ENCODE results near the gene GALNT2.
A peak's percentile ranks its signal among the peaks of the same experiment; 100 is the strongest.

The GALNT2 gene

GRCh38 chr1:230149751-230150584, 82.9 kb downstream of the GALNT2 start:
- peak in 1 of 2 donors; percentile 38 for DNase-seq

DNA sequence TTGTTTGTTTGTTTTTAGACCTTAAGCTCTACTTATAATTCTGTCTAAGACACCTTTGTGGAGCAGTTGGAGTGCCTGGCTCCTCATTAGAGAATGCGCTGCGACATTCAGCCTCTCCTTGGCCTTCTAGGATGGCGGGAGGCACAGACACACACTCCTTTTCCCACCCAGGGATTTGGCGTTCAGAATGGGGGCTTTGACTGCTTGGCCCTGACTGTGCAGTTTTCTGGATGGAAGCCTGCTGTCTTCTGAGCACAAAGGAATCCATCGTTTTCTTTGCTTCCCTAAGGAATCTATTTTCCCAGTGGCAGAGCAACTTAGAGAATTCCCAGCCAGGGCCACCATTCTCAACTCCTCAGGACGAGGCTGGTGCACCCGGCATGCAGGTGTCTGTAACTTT, 83.6 kb downstream of the GALNT2 start:
- no peak for DNase-seq

GRCh38 chr1:230151924-230152468, 85.0 kb downstream of the GALNT2 start:
- no peak for DNase-seq

DNA sequence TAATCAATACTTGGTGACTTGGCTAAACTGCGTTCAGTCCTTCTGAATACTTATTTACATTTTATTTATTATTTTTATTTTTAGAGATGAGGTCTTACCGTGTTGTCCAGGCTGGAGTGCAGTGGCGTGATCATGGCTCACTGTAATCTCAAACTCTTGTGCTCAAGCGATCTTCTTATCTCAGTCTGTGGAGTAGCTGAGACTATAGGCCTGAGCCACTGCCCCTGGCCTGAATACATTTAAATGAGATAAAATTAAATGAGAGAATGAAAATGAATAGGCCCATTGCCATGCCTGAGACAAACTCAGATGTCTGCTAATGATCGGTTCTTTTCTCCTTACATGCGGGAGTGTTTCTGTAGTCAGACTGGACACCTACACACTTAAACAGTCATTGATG, 86.0 kb downstream of the GALNT2 start:
- DNase-seq = no peak

DNA sequence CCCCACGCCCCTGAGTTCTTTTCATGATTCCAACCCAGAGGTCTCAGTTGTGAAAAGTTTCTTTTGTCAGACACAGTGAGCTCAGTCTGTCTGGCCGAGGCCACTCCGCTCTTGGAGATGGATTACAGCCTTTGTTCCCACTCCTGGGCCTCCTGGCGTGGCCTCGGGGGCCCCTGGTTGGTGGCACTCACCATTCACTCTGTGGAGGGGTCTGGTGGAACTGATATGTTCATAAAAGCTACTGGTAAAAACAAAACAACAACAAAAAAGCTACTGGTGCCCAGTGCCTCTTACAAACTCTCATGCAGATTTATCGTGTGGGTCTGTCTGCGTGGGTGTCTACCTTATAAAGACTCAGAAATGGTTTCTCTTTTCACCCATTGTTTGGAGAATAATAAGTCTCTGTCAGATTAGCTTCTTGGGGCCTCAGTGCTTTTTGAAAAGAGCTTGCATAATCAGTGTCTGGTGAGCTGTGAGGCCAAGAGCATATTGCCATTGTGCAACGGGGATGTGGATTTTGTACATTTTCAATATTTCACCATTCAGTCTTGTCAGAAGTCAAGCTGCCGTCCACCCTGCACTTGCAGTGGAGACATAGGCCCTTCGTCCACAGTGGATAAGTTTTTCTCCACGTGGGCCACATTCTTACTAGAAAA, 86.7 kb downstream of the GALNT2 start:
- DNase-seq = peak in 1 of 2 donors; percentile 48

DNA sequence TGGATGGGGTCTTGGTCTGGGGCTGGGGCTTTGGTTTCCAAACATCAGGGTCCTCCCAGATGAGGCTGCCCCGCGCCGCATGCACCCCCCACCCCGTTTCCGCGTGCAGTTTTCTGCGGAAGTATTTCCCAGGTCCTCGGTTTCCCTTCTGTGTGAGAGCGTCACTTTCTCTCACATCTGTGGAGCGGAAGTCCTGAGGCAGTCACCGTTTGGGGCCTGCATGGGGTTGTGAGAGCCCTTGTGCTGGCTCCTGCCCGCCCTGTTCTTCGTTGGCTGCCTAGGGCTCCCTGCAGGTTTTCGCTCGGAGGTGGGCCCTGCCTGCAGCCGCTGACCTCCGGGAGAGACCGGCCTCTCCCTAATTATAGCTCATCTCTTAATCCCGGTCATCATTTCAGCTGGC, 88.0 kb downstream of the GALNT2 start:
- no peak for DNase-seq

DNA sequence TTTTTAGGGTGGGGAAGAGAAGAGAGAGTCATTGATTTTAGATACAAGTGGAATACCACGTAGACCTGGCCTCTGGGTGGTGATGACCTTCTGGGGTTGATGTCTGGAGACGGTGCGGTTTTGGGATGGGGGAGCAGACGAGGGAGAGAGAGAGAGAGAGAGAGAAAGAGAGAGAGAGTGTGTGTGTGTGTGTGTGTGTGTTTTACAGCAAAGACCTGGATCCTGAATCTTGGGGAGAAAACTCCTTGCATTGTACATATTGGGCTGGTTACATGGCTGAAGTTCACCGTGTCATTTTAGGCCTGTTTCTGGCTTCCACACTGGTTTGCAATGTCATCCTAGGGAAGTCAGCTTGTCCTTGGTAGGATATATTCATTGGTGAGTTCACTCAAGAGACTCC, 89.0 kb downstream of the GALNT2 start:
- DNase-seq = no peak

DNA sequence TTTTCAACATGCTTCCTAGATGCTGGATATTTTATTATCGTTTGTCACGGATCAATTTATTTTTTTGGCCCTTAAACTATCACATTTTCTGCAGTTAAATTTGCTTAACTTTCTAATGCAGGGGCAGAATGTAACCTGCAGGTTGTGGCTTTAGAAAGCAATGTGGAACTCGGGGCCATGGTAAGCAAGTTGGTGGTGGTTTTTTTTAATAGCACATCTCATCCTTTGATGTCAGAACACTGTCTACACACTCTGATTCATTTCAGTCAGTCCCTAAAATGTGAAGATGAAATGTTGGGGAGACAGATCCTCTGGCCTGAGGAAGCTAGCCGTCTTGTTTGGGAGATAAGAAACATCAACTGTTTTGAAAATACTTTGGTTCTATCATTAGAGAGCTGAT, 89.5 kb downstream of the GALNT2 start:
- DNase-seq = no peak

DNA sequence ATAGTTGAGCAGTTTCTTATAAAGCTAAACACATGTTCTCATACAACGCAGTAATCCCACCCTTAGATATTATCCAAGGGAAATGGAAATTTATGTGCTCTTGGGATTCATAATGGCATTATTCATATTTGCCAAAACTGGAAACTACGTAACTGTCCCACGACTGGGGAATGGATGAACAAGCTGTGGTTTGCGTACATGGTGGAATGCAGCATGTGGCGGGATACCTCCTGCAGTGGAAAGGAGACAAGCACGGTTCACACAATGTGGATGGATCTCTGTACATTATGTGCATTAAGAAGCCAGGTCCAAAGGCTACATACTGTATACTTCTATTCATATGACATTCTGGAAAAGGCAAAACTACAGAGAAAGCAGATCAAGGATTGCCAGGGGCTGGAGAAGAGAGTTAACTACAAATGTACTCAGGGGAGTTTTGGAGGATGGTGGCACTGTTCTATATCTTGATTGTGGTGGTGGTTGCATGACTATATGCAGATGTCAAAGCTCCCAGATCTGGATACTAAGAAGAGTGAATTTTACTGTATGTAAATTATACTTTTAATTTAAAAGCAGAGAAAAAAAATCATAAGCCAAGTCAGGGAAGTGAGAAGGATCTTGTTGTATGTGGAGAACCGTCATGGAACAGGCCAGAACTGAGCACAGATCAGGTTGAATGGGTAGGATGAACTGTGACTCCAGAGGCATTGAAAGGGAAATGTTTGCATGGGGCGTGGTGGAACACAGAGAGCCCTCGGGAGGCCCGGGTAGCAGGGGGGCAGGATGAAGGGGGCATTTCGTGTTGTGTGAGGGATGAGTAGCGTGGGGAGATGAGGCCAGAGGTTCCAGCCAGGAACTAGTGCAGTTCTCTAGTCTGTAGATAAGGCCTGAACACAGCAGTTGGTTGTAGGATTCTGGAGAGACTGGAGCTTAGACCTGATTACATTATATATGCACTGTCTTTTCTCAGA, 90.7 kb downstream of the GALNT2 start:
- DNase-seq = no peak

DNA sequence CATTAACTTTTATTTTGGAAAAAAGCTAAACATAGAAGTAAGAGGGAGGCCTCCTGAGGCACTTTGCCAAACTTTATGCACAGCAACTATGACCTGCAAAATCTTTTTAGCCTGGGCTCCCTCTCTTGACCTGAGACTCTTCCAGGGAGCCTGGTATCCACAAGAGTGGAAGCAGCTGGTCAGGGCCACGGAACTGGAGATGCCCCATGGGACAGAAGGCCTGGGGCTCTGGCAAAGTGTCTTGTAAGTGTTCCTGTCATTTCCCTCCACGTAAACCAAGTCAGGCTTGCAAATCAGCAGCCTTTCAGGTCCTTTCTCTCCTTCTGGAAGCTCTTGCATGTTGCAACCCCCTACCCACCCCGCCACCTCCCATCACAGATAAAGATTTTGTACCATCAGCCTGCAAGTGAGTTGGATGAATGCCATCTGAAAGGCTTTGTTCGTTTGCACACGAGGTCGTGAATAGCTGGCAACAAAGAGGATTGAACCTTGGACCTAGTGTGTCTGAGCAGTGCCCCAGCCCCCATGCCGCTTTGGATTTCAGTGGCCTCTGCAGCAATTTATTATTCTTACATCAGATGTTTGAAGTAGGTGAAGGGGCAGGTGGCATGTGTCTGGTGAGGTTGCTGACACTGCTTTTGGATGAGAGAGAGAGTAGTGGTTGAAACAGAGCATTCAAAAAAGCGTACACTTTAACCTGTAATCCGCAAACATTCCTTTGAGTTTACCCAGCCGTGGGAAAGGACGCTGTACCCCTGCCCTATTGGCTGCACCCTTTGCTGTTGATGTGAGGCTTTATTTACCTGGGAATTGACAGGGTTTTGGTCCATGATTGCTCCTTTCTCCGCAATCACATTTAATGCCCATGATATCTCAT, 91.6 kb downstream of the GALNT2 start:
- no peak for DNase-seq

DNA sequence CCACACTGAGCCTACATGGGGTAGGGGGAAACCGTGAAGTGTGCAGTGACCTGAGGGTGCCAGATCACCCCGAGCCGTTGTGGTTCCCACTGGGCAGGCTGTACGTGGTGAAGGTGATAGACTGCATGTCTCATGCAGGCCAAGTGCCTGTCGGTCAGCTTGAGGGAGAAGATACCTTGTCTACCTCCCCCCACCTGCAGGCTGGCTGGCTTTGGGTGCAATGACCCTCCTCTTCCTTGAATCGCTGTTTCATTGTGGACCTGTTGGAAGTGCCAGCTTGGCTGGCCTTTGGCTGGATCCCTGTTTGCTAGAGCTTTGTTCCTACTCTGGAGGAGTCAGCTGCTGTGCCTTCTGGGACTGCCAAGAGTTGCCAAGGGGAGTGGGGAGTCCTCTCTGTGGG, 92.5 kb downstream of the GALNT2 start:
- DNase-seq = no peak

- no peak for DNase-seq
These were observed 94.1 kb downstream of the GALNT2 start for GRCh38 chr1:230160957-230161771.

DNA sequence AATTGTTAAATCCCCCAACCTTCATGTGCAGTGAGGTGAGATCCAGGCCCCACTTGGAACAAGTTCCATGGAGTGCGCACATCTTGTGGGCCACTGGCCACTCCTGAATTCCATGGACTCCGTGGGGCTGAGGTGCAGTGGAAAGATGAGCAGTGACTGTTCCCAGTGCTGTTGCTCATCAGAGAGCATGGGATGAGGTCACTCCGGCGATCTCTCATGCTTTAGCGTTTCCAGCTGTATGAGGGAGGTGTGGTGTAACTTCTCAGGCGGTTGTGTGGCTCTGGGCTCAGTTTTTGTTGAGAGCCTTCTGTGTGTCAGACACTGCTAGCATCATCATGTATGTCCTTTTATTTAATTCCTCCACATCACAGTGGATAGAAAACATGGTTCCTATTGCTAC, 96.2 kb downstream of the GALNT2 start:
- DNase-seq = no peak

GRCh38 chr1:230163719-230164118, 96.7 kb downstream of the GALNT2 start:
- DNase-seq = no peak

- DNase-seq = no peak
These were observed 98.5 kb downstream of the GALNT2 start for GRCh38 chr1:230165536-230165935.

DNA sequence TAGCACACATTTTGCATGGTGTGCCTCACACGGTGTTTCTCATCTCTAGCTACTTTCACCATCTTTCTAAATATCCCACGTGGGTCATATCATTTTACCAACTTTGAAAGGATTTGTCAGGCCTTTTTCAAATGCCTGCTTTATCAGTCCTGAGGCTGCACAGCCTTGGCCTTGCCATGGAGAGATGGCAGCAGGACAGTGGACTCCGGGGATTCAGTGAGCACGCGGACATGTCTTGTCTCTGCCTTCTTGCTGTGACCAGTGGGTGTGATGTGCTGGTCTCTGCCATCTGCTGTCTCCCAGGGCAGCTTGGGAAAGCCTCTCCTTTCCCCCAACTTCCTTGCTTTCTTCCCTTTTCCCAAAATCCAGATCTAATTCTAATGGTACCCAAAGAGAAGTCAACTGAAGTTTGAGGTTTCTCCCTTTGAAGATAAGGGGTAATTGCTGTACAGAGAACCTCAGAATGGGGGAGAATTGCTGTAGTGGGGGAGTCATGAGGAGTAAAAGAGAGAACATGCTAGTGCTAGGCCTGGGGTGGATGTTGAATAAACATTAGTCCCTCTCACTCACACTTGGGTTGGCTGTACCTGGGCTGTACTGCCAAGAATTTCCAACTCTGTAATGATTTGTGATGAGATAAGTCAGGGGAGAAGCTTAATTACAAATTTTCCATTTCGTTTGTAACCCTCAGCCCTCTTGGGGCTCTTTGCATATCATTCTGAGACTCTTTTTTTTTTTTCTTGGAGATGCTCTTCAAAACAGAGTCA, 99.5 kb downstream of the GALNT2 start:
- no peak for DNase-seq

GRCh38 chr1:230167419-230167852, 100.4 kb downstream of the GALNT2 start:
- peak; percentile 59 to 60 for DNase-seq

- no peak for DNase-seq
These were observed 102.6 kb downstream of the GALNT2 start for GRCh38 chr1:230169454-230170152.

DNA sequence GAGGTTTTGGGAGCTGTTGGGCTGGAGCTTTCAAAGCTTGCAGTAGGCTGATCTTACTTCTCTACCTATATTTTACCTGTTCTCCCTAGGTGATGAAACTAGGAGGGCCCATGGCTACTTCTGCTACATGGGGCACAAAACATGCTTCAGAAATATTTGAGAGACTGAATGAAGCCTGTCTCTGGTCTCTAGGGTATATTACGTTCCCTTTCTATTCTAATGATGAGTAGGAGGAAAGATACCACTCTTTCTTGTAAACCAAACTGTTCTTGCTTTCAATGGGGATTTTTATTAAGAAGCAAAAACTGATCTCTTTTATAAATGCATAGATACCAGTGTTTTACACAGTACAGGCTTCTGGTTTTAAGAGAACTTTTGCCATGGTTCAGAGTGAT, 103.1 kb downstream of the GALNT2 start:
- no peak for DNase-seq

DNA sequence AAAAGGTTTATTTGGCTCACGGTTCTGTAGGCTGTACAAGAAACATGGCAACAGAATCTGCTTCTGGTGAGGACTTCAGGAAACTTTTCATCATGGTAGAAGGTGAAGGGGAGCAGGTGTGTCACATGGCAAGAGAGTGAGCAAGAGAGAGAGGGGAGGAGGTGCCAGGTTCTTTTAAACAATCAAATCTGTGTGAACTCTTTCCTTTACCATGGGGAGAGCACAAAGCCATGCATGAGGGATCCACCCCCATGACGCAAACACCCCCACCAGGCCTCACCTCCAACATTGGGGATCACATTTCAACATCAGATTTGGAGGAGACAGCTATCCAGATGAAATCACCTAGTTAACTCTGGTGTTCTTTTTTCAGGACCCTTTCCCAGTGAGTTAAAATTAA, 103.6 kb downstream of the GALNT2 start:
- no peak for DNase-seq

All from CD4-positive, alpha-beta T cell treated with Interleukin-4 for 1 hour (primary cell).